D721Med (cell line): ENCODE data around the gene MRPS2.
"Not testable (repeated sequence)": the region's sequence is repeated elsewhere in the genome, so short reads cannot be mapped to it uniquely, and the experiment has no call there.

Source experiments
- DNase-seq: peaks from one replicate; pipeline ENCODE4 v3.0.0; 2011; ENCODE audit warnings: low spot score; ENCODE audit not compliant: insufficient read length
- FAIRE-seq: peaks from 2 replicates; lab custom pipeline; 2011; peaks lifted over from hg19 to GRCh38; lab: Jason Lieb, UNC
- CTCF ChIP-seq: IDR thresholded peaks from 2 replicates; pipeline ENCODE4 v1.5.1; 2012; ENCODE audit warnings: mild to moderate bottlenecking, control low read depth; ENCODE audit not compliant: insufficient read depth; ENCODE audit errors: missing control alignments

MRPS2 gene

DNA sequence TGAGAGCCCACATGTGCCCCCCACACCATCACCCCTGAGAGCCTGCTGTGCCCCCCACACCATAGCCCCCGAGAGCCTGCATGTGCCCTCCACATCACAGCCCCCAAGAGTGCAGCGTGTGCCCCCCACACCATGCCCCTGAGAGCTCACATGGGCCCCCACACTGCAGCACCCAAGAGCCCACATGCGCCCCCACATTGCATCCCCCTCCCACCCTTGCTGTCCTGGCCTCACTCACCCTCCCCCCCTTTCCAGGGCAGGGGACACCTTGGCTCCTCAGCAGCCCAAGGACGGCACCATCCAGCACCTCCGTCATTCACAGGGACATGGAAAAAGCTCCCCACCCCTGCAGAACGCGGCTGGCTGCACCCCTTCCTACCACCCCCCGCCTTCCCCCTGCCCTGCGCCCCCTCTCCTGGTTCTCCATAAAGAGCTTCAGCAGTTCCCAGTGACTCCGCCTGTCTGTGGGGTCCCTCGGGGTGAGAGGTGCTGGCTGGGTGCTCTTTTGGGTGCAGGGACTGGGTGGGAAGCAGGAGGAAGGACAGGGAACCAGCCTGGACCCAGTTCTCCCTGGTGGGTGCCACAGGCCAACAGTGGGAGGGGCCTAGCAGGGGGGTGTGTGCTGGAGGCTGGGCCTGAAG is 25.7 kb downstream of the MRPS2 start:
- no peak for FAIRE-seq
- DNase-seq, result no peak
- TF ChIP-seq CTCF, result no peak

GRCh38 chr9:135526730-135527571 is 26.5 kb downstream of the MRPS2 start:
- DNase-seq (no peak), FAIRE-seq (no peak)
- no peak for TF ChIP-seq CTCF

GRCh38 chr9:135528842-135529435 is 28.5 kb downstream of the MRPS2 start:
- not testable (repeated sequence) for DNase-seq, FAIRE-seq

- no peak for DNase-seq
- TF ChIP-seq CTCF, result no peak
- no peak for FAIRE-seq
Observed at GRCh38 chr9:135530146-135530545, 29.7 kb downstream of the MRPS2 start.

GRCh38 chr9:135531096-135531495 is 30.6 kb downstream of the MRPS2 start:
- no peak for FAIRE-seq
- no peak for DNase-seq

GRCh38 chr9:135533113-135533512 is 32.6 kb downstream of the MRPS2 start:
- FAIRE-seq, result no peak
- no peak for DNase-seq
- TF ChIP-seq CTCF, result no peak

More at GRCh38 chr9:135531096-135531495, 30.6 kb downstream of the MRPS2 start:
- TF ChIP-seq CTCF, result no peak

GRCh38 chr9:135533674-135534073 is 33.2 kb downstream of the MRPS2 start:
- no peak for FAIRE-seq
- no peak for TF ChIP-seq CTCF
- DNase-seq, result no peak

- not testable (repeated sequence) for DNase-seq
Observed at GRCh38 chr9:135534192-135534711, 33.8 kb downstream of the MRPS2 start.

GRCh38 chr9:135534826-135535225 is 34.3 kb downstream of the MRPS2 start:
- DNase-seq, FAIRE-seq: not testable (repeated sequence)

More at GRCh38 chr9:135534192-135534711, 33.8 kb downstream of the MRPS2 start:
- not testable (repeated sequence) for FAIRE-seq

GRCh38 chr9:135535631-135536030 is 35.1 kb downstream of the MRPS2 start:
- not testable (repeated sequence) for DNase-seq, FAIRE-seq
